ENCODE results near the gene GRK1. TPM values are rescaled to one million over a fixed set of nuclear protein-coding genes. Genes with fewer than 3 reads are reported as not detected.
A peak's percentile ranks its signal among the peaks of the same experiment; 100 is the strongest.

Gene GRK1
- total and polyA plus RNA-seq, 2 of the 13 experiments (the other 11 are each of a cell fraction or from before 2014, with no cell fraction given), result 0.07 to 0.12 TPM

GRCh38 chr13:113742445-113743120 is 75.6 kb downstream of the GRK1 start (continued):
- TF ChIP-seq ZNF576 (CRISPR knock-in tag; IDR thresholded peaks at IDR 0.05) (no peak), MXI1 (IDR thresholded peaks at IDR 0.05; ENCODE audit: borderline replicate concordance, low read depth, low read length) (0 out of 3 replicates have a peak, but pooled peaks have one; percentile 12), REST (IDR thresholded peaks at IDR 0.05; ENCODE audit: borderline replicate concordance in 1 of 2, low read depth in 1 of 2, low read length in 2 of 2) (no peak), TEAD2 (CRISPR knock-in tag; IDR thresholded peaks at IDR 0.05) (no peak), MTF1 (CRISPR knock-in tag; IDR thresholded peaks at IDR 0.05) (no peak), ZNF362 (CRISPR knock-in tag; IDR thresholded peaks at IDR 0.05; ENCODE audit: borderline replicate concordance) (no peak), SIN3B (IDR thresholded peaks at IDR 0.05; ENCODE audit: low read length) (no peak), ZNF644 (CRISPR knock-in tag; IDR thresholded peaks at IDR 0.05; ENCODE audit: low read depth) (no peak), ZGPAT (CRISPR knock-in tag; IDR thresholded peaks at IDR 0.05) (no peak), ETV5 (CRISPR knock-in tag; IDR thresholded peaks at IDR 0.05; ENCODE audit: borderline replicate concordance) (no peak), ARNT (IDR thresholded peaks at IDR 0.05) (no peak), PAF1 (CRISPR knock-in tag; IDR thresholded peaks at IDR 0.05) (no peak), PRDM10 (CRISPR knock-in tag; IDR thresholded peaks at IDR 0.05; ENCODE audit: low read depth) (no peak), SSRP1 (CRISPR knock-in tag; IDR thresholded peaks at IDR 0.05) (no peak), SNAI1 (CRISPR knock-in tag; IDR thresholded peaks at IDR 0.05; ENCODE audit: borderline replicate concordance) (no peak), HMGXB4 (CRISPR knock-in tag; IDR thresholded peaks at IDR 0.05; ENCODE audit: borderline replicate concordance in 1 of 2, low read depth in 1 of 2) (no peak), HES4 (CRISPR knock-in tag; IDR thresholded peaks at IDR 0.05; ENCODE audit: borderline replicate concordance) (no peak)

Data from HepG2 (cell line).